VCaP (cell line): Measurements from ENCODE around the gene VRK3.

Experiments
- H3K27ac ChIP-seq: fragments of 450-650 bp; 2 replicates; pipeline ENCODE4 v1.5.1; 2017
- CTCF ChIP-seq: fragments of 450-650 bp; conservative IDR thresholded peaks from 2 replicates; pipeline ENCODE4 v1.5.1; 2017; ENCODE audit warnings: mild to moderate bottlenecking, moderate library complexity

Gene VRK3

GRCh38 chr19:50007947-50008346, 17.2 kb downstream of the VRK3 start:
- no peak for TF ChIP-seq CTCF
- no peak overlapping the region for H3K27ac ChIP-seq

GRCh38 chr19:50007170-50007569, 18.0 kb downstream of the VRK3 start:
- TF ChIP-seq CTCF, result no peak
- no peak overlapping the region for H3K27ac ChIP-seq

- H3K27ac ChIP-seq, result no peak overlapping the region
- TF ChIP-seq CTCF, result no peak
These were observed 19.7 kb downstream of the VRK3 start for GRCh38 chr19:50005428-50005827.

GRCh38 chr19:50003810-50004419, 21.3 kb downstream of the VRK3 start:
- H3K27ac ChIP-seq, result no peak overlapping the region
- no peak for TF ChIP-seq CTCF

- no peak for TF ChIP-seq CTCF
- no peak overlapping the region for H3K27ac ChIP-seq
These were observed 21.9 kb downstream of the VRK3 start for GRCh38 chr19:50003254-50003788.

GRCh38 chr19:50002386-50002960, 22.7 kb downstream of the VRK3 start:
- H3K27ac ChIP-seq, result no peak overlapping the region
- TF ChIP-seq CTCF, result no peak

GRCh38 chr19:50001775-50002174, 23.4 kb downstream of the VRK3 start:
- TF ChIP-seq CTCF, result no peak
- no peak overlapping the region for H3K27ac ChIP-seq
